GM21529 (cell line): ENCODE measurements around the gene LAIR1.
"Not testable (repeated sequence)": the region's sequence is repeated elsewhere in the genome, so short reads cannot be mapped to it uniquely, and the experiment has no call there.

Source experiments
- ATAC-seq: cut with Tn5 transposase; IDR thresholded peaks from one replicate; pipeline ENCODE4 v1.9.1; 2021; ENCODE audit not compliant: unreplicated experiment

The LAIR1 gene

GRCh38 chr19:54345938-54346386, 18.8 kb downstream of the LAIR1 start:
- ATAC-seq = no peak

DNA sequence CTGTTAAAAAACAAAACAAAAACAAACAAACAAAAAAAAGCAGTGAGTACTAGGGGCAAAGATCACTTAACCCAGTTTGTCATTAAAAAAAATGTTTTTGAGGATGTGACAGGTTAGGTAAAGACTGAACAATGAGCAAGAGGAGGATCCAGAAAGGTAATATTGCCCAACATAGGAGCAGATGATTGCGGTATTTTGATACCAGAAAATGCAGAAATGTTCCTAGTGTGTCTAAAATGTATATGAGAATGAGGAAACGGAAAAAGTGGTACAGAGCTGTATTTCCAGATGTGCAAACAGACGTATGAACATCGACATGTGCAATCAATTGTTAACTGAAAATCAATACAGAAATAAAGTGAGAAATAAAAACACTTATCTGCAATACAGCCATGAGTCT, 20.9 kb downstream of the LAIR1 start:
- no peak for ATAC-seq

DNA sequence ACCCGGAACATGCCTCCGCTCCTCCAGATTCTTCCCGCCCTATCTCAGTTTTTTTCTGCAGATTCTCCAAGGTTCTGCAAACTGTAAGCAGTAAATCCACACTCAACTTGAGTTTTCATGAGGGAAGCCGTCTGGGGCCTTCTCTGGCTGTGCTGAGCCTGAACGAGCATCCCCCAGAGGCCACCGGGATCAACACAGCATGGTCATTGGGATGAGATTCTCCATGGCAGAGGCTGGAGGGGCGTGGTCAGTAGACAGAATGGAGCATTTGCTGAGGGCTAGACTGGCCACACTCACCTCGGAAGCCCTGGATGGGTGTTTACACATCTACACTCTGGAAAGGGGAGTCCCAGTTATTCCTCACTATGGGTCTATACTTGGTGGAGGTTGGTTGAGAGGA, 23.4 kb downstream of the LAIR1 start:
- ATAC-seq = no peak

DNA sequence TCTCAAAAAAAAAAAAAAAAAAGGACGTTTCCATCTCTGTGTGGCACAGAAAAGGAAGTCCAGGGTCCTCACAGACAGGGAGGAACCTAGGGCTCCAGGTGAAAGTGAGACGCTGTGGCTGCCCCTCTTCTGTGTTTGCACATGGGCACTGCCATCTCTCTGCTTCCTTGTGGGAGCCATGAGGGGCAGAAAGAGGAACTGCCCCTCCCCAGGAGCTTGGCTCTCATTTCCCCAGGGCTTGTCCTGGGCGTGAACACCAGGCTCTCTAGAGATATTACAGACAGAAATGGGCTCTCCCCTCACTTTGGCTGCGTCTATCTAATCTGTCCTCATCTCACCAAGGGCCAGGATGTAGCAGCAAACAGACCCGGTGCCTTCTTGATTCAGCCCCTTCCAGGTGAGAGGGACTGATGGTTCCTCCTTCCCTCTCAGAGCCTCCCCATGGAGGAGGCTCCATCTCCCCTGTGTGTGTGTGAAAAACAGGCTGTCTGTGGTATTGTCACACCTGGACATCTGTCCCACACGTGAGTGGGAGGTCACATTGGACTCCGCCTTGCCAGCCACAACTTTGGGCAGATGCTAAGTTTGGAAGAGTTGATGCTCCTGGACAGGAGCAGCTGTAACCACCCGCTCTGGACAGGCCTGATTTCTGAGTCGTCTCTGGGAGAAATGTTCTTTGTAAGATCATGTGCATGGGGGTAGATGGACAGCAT, 24.9 kb downstream of the LAIR1 start:
- ATAC-seq = no peak

- no peak for ATAC-seq
Measured at GRCh38 chr19:54338521-54338920, 26.2 kb downstream of the LAIR1 start.

- no peak for ATAC-seq
Measured at GRCh38 chr19:54337858-54338230, 26.9 kb downstream of the LAIR1 start.

DNA sequence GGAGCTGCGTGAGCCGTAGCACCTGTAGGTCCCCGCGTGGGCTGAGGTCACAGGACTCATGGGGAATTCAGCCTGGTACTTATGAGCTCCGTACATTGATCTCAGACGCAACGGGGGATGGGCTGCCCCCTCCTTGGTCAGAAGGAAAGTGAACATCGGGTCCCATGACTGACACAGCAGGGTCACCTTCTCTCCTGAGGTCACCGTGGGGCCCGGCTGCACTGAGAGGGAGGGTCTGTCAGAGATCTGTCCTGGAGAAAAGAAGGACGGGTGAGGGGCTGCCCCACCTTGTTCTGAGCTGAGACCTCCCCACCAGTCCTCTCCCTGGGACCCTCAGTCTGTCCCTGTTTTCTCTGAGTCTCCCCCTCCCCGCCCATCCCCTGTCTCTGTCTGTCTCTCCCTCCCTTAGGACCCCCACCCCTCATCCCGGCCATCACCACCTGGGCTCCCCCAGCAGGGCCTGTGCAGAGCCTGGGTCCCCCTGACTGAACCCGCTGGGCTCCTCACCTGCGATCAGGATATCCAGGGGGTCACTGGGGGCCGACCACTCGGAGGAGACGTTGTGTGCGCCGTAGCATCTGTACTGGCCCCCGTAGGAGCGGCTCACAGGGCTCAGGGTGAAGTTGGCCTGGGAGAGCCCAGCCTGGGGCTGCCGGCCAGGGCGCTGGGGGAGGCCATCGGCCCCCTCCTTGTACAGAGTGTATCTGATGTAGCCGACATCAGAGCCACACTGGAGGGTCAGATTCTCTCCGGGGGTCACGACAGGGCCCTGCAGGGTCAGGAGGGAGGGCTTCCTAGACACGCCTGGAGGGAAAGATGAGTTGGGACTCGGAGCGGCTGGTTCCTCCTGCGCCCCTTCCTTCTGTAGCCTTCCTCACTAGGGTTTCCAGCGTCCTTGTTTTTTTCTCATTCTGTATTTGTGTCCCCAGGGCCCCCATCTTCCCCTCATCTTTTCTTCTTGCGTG, 27.6 kb downstream of the LAIR1 start:
- no peak for ATAC-seq

DNA sequence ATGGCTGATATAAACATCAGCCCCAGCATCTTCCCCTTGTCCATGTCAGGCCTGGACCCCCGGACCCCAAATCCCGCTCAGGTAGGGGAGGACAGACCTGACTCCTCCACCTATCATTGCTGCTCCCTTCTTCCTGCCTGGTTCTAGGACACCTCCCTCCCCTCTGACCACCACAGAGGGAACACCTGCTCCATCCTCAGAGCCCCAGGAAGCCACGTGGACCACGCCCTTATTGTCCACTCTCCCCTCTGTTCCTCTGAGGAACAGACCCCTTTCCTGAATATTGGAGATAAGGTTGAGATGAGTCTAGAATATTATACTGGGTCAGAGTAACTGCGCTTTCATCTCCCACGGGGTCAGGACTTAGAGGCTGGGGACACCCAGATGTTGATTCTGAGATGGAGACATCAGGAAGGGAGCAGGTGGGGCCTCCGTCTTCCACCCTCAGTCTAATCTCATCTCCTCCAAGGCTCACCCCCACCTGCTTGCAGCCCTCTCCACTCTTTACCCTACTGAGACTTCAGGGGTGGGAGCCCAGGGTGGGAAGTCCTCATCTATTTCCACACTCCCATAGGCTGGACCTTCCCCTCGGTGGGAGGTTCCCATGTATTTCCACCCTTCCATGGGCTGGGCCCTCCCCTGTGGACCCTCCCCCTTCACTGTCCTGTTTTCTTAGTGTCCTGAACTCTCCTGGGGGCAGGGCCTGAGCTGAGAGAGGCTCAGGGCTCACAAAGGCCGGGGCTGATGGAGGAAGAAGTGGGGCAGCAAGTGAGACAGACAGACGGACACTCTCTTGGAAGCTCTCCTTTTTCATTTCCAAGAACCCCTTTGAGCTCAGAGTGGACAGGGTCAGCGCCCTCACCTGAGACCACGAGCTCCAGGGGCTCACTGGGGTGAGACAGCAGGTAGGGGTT, 28.5 kb downstream of the LAIR1 start:
- ATAC-seq = no peak

- no peak for ATAC-seq
Measured at GRCh38 chr19:54335164-54335563, 29.6 kb downstream of the LAIR1 start.

DNA sequence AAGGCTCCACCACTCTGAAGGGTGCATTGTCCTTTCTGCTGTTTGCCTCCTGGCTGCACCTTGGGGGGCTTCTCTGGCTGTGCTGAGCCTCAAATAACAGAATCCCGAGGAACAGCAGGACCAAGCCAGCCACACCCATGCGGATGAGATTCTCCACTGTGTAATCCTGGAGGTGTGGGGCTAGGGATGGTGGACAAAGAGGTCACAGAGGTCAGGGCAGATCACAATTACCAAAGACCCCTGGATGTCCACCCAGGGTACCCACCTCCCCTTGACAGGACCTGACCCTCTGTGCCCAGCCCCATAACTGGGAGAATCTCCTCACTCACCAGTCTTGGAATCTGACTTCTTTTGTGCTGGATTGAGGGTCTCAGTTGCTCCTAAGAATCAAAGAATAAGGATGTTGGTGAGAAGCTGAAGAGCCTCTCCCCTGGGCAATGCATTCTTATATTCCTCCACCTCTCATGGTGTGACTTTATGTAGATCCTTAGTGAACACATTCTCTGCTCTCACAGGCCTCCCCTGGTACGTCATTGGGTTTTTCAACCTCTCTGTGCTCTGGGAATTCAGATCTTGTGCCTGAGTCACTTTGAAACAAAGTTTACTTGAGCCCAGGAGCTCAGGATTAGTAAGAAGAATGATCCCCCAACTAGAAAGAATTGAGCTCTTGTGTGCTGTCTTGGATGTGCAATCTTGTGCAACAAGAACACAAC, 31.0 kb downstream of the LAIR1 start:
- ATAC-seq = no peak

- no peak for ATAC-seq
Measured at GRCh38 chr19:54332149-54332548, 32.6 kb downstream of the LAIR1 start.

GRCh38 chr19:54331626-54332025, 33.1 kb downstream of the LAIR1 start:
- no peak for ATAC-seq

DNA sequence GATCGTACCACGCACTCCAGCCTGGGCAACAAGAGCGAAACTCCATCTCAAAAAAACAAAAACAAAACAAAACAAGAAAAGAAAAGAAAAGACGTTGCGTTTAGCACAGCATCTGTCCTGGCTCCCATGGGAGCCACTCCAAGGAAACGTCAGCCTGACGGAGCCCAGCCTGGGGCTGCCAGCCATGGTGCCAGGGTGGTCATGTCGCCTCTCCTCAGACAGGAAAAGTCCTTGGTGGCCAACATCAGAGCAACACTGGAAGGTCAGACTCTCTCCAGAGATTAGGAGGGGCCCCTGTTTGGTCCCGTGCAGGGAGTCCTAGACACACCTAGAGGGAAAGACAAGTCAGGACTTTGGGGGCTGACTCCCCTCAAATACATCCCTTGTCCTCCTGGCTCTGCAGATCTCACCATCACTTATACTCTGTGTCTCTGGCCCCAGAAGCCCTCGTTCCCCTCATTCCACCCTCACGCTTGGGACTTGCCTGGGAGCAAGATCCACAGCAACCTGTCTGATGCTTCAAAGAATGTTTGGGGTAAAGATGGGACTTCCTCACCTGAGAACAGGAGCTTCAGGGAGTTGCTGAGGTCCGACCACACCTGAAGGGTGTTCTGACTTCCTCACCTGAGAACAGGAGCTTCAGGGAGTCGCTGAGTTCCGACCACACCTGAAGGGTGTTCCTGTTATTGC, 35.1 kb downstream of the LAIR1 start:
- no peak for ATAC-seq

DNA sequence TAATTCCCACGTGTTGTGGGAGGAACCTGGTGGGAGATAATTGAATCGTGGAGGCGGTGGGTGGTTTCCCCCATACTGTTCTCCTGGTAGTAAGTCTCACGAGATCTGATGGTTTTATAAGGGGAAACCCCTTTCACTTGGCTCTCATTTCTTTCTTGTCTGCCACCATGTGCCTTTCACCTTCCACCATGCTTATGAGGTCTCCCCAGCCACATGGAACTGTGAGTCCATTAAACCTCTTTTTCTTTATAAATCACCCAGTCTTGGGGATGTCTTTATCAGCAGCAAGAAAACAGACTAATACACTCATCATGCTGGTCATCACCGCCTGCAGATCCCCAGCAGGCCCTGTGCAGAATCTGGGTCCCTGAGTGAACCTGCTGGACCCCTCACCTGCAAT, 36.0 kb downstream of the LAIR1 start:
- ATAC-seq = not testable (repeated sequence)

DNA sequence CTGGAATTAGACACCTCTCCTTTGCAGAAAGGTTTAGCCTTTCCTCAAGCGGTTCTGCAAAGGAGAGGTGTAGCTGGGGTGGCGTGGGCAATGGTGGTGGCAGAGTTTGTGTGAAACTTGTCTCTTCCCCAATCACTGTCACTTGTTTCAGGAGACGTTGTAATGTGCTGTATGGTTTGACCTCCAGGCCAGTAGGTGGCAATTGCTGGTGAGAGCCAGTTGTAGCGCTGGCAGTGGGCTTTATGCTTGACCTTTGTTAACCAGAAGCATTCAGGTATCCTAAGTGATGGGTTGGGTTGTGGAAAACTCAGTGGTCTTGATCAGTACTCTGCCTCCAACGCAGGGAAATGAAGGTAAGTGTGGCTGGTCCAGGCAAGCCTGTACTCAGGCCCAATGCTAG, 39.1 kb downstream of the LAIR1 start:
- ATAC-seq = no peak

- no peak for ATAC-seq
Measured at GRCh38 chr19:54325194-54325621, 39.5 kb downstream of the LAIR1 start.

DNA sequence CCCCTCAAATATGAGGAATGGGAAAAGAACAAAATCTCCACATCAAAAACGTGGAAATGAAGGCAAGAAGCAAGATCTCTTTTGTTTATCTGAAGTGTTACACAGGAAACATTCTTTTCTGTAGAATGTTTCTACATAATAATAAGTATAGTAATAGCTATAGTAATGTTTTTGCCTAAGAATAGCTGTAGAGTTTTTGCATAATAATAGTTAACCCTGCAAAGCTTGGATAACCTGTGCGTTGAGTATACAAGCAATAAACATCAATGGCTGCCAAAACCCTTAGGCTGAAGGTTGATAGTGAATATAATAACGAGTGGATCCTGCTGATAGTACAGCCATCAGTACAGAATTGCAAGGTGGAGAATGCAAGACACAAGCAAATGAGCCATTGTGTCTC, 40.7 kb downstream of the LAIR1 start:
- ATAC-seq = no peak

DNA sequence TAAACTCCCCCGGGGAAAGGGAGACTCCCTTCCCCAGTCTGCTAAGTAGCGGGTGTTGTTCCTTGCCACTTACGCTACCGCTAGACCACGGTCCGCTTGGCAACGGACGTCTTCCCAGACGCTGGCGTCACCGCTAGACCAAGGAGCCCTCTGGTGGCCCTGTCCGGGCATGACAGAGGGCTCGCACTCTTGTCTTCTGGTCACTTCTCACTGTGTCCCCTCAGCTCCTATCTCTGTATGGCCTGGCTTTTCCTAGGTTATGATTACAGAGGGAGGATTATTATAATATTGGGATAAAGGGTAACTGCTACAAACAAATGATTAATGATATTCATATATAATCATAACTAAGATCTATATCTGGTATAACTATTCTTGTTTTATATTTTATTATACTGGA, 41.8 kb downstream of the LAIR1 start:
- not testable (repeated sequence) for ATAC-seq

DNA sequence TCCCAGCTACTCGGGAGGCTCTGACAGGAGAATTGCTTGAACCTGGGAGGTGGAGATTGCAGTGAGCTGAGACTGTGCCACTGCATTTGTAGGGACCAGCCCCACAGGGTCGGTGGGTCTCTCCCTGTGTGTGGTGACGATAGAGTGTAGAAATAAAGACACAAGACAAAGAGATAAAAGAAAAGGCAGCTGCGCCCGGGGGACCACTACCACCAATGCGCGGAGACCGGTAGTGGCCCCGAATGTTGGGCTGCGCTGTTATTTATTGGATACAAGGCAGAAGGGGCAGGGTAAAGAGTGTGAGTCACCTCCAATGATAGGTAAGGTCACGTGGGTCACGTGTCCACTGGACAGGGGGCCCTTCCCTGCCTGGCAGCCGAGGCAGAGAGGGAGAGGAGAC, 42.4 kb downstream of the LAIR1 start:
- not testable (repeated sequence) for ATAC-seq
